ENCODE data around the gene PRR30.

The PRR30 gene

DNA sequence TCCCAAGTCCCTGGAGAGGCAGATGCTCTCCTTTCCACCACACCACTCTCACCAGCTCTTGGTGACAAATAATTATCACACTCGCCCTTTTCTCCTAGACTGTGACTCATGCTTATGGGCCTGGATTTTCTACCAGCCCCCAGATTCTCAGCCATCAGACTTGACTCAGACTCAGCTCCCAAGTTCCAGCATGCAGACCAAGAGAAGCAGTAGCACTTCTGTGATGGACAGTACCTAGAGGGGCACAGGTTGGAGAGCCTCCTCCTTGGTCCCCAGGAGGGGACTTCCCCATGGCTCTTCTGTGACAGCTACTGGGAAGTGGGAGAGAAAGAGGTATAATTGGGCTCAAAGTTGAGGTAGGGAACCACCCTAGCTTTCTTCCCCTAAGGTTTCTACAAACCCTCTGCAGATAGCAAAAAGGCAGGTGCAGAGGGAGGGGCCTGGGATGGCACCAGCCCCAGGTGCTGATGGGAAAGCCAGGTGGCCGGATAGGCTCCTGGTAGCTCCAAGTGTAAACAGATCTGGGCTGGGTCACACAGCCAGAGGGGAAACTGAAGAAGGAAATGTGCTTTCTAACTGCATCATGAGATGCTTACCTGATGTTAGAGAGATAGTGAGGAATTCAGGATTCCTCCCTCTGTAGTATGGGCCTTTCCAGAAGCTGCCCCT is 13.7 kb upstream of the PRR30 start:
- DNase-seq: no peak

DNA sequence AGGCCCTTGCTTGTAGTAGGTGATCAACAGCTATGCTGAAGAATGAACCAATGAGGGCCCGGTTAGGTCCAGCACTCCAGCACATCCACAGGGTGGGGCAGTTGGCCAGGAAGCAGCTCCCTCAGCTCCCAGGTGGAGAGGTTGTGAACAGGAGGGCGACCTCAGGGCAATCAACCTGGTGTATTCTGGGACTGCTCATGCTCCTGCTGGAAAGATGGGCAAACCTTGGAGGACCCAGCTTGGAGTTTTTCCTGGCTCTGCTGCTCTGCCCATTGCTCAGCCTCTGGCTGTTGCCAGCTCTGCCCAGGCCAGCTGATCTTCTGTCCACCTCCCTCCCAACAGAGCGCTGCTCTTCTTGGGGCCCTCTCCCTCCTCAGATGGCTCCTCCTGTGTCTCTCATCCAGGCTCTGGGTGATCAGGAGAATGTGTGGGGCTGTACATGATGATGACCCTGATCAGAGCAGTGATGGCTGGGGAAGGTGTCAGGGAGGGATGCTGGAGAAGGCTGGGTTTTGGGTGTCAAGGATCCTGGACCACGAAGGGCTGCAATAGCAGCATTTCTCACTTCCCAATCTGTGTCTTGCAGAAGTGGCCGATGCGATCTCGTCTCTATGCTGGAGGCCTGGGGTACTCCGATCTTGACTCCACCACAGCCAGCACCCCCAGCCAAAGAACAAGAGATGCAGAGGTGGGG is 13.0 kb upstream of the PRR30 start:
- DNase-seq: no peak

DNA sequence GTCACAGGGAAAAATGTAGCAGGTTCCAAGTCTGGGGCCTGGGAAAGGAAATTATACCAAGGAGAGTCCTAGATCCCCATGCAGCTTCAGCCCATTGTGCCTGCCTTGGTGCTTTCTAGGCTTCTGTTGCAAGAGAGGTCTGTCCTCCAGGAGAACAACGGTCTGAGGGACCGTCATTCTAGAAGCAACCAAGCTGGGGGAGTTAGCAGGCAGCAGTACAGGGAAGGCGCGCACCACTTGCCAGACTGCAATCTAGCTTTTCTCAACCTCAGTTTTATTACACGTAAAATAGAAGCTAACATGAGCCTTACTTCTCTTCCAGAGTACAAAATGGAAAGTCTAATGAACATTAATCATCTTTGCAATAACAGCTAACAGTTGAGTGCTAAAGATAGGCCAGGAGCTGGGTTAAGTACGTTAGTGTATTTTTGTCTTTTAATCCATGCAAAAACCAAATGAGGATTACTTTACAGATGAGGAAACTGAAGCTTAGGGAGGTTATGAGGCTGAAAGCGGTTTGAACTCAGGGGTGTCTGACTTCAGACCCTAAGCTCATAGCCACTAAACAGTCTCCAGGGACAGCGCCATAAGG is 11.5 kb upstream of the PRR30 start:
- no peak for DNase-seq

DNA sequence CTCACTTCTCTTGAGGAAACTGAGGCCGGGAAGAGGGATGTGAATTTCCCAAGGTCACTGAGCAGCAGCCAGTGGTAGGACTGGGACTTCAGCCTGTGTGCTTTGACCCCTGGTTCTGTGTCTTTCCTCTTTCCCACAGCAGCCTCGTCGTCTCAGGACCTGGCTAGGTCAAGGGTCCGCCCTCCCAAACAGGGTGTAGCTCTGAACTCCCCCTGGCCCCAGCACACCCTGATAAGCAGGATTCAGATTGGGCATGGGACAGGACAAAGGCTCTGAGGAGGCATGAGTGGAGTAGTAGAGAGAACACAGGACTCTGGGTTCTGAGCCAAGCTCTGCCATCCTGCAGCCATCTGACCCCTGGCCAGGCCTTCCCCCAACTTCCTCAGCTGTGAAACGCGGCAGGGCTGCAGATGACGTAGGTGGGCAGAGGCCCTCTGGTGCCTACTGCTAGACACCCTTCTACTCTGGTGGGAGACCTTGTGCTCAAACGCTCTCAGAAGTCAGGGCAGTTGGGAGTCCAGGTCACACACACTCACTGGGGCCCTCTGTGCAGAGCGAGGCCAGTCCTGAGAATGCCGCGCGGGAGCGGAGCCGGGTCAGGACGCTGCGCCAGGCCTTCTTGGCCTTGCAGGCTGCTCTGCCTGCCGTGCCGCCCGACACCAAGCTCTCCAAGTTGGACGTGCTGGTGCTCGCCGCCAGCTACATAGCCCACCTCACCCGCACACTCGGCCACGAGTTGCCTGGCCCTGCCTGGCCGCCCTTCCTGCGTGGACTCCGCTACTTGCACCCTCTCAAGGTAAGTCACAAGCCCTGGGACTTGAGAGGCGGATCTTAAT is 10.6 kb upstream of the PRR30 start:
- no peak for DNase-seq

DNA sequence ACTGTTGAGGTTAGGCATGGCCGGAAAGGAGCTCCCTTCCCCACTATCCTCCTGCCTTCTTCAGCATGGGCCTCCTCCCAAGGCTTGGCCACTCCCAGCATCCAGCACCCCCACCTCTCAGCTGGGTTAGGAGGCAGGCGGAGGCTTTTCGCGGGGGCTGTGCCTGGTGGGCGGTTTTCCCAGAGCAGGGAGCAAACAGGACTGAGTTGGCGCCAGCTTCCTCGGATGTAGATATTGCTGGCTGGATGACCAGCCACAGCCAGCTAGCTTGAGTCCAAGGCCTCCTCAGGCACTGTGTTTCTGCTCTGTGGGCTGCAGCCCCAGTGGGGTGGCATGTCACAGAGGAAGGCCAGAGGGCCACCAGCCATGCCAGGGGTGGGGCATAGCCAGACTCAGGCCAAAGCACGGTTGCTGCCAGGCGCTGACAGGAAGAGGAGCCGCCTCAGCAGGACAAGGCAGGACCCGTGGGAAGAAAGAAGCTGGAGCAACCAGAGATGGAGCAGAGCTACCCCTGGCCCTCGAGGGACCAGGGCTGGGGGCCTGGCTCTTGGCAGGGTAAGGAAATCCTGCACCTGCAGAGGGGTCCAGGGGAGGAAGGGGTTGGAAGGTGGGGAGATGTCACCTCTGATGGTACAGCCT is 9.7 kb upstream of the PRR30 start, which contains the start of gene TCF23:
Gene TCF23, plus strand, starts transcription at position 204 of the 639 bp plus-strand sequence. Its CDS starts 130 bp downstream, at position 334.
- no peak for DNase-seq

DNA sequence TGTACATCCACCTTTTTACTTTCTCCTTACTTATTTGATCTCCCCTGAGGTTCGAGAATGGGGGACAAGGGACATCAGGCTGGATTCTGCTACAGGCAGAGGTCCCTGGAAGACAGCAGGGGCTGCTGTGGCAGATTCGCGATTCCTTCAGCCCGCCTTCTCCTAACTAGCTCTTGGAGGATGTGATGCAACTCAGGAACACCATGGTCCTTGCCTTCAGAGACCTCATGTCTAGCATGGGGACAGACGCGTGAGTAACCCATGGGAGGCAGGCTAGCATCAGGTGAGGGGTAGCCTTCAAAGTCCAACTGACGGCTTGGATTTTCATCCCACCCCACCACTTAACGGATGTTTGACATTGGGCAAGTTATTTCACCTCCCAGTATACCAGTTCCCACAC is 8.7 kb upstream of the PRR30 start:
- DNase-seq: no peak

DNA sequence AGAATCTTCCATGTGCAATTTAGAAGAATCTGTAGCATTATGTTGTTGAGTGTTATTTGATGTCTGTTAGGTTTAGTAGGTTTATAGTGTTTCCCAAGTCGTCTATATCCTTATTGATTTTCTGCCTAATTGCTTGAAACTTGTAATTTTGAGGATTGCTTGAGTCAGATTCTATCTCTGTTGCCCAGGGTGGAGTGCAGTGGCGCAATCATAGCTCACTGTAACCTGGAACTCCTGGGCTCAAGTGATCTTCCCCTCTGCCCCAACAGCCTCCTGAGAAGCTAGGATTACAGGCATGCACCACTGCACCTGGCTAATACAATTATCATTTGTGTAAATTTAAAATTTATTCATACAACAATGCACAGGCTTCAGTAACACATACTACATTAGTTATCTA is 6.5 kb upstream of the PRR30 start:
- no peak for DNase-seq

DNA sequence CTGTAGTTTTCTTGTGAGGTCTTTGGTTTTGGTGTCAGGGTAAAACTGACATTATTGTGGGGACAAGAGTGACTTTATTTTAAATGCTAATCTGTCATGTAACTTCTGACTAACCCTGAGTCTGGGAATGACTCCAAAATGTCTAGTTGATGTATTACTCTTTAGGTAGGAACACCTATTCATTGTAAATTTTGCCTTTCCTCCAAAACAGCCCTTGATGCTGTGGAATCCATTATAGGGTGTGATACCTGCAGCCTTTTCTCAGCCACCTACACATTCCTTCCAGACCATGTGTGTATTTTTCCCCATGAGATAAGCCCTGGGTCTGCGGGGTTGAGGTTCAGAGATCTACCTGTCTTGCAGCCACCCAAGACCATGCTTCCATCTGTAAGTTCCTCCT is 4.1 kb upstream of the PRR30 start:
- no peak for DNase-seq

DNA sequence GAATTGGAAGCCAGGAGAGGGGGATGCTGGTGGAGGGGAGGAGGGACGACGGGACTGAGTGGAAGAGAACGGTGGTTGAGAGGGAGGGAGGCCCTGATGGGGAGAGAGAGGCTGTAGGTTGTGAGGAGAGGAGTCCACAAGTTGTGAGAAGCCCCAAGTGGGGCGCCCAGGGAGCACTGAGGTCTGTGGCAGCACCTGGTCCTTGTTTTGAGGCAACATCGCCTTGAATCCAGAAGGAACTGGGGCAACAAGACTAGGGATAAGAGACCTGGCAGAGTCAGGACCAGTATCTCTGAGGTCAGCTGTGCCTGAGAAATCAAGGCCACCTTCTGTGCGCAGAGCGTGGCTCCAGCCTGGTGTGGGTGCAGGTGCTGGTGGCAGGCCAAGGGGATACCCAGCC is 1.1 kb downstream of the PRR30 start:
- no peak for DNase-seq

DNA sequence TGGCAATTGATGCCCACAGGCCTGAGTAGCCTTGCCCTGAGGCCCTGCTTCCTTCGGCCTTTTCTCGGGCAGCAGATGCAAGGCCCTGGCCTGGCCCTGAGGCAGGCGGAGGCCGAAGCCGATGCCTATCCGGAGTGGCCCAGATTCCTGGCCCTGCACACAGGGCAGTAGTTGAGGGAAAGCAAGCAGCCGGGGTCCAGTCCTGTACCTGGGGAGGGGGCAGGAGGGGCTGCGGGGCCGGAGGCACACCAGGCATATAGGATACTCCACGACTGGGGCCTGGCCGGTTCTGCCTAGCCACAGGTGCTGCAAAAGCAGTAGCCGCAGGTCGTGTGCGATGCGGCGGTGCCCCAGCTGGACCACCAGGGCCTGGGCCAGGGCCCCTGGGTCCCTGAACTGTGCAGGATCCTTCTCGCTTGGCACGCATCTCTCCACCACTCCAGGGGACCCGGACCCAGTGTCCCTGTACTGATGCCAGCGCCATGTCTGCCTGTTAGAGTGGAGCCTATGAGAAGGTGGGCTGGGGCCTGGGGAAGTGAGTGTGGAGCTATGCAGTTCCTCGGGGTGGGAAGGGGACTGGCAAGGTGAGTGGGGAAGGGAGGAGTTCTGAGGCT is 1.8 kb downstream of the PRR30 start:
- no peak for DNase-seq

DNA sequence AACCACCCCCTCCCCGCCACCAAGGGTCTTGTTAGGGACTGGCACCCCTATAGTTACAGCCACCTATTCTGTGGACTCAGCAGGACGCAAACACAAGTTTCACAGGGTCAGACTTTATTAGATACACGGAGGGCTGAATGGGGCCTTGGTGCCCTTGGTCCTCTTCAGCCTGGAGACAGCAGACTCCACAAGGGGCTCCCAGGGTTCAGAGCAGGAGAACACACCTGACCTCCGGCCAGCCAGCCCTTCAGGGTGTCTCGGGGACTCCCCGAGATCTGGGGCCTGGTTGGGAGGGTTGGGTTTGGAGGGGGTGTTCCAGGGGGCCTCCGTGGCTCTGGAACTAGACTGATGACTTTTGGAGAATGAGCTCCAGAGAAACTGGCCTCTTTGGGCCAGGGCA is 2.5 kb downstream of the PRR30 start:
- no peak for DNase-seq

DNA sequence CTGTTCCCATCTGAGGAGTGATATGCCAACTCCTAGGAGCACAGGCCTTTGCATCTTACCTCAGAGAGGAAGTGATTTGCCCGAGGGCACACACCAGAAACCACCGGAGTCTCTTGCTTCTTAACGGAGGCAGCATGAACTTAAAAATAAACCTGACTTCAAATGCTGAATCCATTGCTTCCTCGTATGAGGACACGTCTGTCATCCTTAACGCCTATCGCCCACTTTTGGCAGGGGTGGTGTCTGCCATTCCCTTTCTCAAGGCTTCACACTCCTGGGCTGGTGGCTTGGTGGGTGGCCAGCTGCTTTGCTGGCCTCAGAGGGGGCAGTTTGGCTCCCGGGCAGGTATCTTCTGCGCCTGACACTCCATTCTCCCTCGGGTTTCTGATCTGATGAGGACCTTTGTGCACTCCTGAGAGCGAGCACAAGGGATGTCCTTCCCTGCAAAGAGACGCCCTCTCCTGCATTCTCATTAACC is 3.7 kb downstream of the PRR30 start:
- no peak for DNase-seq

DNA sequence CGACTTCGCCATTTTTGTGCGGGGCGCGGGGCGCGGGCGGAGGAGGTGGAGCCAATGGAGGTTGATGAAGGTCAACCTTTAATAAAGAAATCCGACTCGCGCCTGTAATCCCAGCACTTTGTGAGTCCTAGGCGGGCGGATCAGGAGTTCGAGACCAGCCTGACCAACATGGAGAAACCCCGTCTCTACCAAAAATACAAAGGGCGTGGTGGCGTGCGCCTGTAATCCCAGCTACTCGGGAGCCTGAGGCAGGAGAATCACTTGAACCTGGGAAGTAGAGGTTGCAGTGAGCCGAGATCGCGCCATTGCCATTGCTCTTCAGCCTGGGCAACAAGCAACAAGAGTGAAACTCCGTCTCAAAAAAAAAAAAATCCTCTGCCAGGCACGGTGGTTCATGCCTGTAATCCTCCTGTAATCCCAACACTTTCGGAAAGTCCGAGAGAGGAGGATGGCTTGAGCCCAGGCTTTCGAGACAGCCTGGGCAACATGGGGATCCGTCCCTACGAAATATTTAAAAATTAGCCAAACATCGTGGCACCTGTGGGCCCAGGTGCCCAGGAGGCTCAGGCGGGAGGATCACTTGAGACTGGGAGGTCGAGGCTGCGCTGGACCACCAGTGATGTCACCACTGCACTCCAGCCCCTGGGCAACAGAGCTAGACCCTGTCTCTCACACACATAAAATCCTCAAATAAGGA is 4.3 kb downstream of the PRR30 start:
- no peak for DNase-seq

DNA sequence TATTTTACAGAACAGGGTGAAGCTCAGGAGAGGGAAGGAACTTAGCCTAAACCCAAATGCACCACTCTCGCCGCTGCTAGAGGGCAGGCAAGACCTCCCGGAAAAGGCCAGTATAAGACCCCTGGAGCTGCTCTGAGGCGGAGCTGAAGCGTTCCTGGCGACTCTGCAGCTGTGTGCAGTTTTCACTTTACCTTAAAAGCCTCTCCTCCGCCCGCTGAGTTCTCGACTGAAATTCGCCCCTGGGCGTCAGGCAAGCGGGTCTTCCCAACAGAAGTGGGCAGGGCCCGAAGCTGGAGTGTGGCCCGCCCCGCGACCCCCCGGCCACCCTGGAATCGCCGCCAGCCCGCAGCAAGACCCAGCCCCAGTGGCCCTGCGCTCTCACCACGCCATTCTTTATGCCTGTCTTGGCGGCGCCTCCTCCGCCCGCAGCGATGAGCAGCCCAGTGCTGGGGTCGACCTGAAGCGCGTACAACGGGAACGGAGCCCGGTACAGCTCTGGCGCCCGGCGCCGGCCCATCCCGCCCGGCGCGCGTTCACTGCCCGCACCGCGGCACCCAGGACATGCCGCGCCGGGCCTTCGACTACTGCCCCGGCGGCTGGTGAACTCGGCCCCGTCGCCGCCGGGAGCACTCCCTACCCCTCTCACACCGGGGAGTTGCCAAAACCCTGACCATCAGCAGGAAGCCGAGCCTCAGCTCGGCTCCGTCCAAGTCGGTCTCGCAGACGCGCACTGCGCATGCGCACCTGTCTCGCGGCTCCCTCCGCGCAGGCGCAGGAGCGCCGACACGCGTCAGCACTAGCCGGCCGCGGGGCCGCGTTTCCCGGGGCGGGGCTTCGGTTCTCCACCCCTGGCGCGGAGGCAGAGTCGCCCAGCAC is 5.1 kb downstream of the PRR30 start, which contains the start of gene PREB:
Gene PREB, minus strand, starts transcription at position 732 of the 876 bp plus-strand sequence. Its CDS starts 215 bp downstream, at position 517.
- DNase-seq: peak; percentile 98

DNA sequence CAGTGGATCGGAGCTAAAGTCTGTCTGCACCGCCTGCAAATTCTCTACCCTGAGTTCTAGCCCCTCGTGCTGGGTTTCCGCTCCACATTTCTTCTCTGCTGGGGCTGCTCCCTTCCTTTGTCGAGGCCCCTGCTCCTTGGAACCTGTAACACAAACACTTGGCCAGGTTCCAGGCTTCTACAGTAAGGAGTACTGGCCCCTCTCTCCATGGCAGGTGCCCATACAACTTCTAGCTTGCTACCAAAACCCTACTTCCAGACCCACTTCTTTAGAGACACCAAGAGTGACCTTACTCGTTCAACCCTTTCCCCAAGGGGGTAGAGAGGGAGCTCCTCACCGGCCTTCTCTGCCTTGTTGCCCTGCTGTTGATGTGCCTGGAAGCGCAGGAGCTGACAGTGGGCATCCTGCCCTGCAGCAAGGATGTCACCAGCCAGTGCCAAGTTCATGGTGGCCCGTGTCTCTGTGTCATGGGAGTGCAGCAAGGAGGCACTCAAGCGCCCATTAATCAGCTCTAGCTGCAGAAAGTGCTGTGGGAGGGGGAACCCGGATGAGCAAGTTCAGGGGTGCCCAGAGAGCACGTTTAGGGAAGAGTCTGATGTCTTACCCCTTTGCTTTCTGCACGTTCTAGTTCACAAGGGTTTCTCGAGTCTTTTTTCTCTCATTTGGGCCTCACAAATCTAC is 5.9 kb downstream of the PRR30 start:
- peak; percentile 34 to 35 for DNase-seq

DNA sequence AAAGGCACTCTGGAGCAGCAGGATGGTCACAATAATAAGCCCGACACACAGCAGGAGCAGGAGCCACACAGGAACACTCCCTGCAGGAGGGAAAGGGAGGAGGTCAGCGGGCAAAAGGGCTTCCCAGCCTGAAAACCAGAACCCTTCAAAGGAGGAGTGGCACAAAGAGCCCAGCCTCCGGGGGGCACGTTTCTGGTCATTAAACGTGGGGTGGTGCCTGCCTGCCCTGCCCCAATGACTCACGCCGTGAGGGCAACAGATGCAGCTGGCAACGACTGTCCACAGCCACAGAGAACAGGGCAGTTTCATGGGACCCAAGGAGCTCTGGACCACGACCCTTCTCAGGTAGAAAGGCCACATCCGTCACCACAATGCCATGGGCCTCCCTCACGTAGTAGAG is 7.8 kb downstream of the PRR30 start:
- DNase-seq: no peak

DNA sequence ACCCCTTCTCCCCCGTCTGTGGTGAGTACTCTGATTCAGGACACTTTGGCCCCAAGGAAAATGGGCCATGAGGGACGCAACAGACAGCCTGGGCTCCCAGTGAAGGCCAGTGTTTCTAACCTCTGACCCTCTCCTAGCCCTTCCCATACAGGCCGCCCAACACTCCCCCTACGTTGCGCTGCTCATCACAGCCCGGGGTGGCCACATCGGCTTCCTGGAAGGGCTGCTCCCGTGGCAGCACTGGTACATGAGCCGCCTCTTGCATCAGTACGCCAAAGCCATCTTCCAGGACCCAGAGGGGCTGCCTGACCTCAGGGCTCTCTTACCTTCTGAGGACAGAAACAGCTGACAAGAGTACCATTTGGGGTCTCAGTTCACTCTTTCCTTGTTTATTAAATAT is 8.8 kb downstream of the PRR30 start:
- DNase-seq: no peak

DNA sequence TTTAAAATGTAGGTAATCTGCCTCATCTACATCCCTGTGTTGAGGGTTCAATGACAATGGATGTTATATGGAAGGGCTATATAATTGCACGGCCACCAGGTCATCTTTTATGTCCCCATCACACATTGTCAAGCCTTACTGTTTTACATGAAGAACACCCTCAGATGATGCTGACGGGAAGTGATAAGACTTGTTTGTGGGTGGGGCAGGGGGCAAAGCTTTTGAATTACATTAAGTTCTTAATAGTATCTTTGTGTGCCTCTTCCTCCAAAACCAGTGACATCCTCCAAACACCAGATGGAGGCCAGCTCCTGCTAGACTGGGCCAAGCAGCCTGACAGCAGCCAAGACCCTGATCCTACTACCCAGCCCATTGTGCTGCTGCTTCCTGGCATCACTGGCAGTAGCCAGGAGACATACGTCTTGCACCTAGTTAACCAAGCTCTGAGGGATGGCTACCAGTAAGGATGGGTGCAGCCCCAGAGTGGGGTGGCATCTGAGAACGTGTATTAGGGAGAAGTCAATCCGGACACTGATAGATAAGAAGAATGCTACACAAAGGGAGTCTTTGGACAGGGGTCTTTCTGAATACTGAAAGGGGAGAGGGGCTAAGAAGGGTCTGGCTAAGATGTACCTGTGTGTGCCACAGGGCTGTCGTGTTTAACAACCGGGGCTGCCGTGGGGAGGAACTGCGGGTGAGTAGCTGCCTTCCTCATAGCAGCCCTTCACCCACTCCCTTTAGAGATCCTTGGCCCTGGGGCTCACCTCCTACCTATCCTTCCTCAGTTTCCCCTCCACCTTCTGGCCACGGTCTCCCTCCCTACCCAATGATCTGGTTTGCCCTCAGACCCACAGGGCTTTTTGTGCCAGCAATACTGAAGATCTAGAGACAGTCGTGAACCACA is 10.3 kb downstream of the PRR30 start:
- DNase-seq: no peak
